ENCODE measurements around the gene OXNAD1.

The OXNAD1 gene, protein sequence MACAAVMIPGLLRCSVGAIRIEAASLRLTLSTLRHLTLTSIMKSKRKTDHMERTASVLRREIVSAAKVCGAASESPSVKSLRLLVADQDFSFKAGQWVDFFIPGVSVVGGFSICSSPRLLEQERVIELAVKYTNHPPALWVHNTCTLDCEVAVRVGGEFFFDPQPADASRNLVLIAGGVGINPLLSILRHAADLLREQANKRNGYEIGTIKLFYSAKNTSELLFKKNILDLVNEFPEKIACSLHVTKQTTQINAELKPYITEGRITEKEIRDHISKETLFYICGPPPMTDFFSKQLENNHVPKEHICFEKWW

DNA sequence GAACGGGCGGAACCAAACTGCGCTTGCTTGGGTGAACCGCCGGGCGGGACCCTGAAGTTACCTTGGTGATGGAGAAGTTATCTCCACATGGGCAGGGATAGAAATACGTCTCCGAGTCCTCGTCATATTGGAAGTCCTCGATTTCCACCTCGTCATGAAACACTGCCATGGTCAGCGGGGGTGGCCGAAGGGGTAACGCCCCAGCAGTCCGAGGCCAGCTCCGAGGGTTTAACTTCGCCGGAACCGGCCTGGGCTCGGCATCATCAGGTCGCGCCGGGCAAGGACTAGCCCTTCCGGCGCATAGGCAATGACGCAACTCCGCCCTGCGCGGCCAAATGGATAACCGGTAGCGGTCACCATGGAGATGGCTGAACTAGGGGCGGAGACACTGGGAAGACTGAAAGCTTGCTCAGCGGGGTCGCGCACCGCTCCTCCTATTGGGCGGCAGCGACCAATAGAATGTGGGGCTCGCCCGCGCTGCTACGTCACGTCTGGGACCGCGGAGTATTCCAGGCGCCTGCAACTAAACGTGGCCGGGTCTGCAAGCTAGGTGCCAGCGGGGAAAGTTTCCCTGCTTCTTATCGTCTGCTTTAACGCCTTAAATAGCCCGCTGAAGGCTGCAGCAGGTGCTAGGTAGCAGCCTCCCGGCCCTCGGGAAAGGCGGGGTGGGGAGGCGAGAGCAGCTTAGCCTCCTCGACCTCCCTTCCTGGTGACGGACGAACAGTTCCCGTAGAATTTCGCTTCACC lies at the start of gene OXNAD1, which contains the start of gene DPH3:
Gene OXNAD1, plus strand, starts transcription at position 505 of the 747 bp plus-strand sequence. CDS start 5,741 bp downstream, outside the sequence.
Gene DPH3, minus strand, starts transcription at position 236 of the 747 bp plus-strand sequence. Its CDS starts 67 bp downstream, at position 169.
- DNase-seq (ENCODE audit: low read depth), result peak; percentile 99

DNA sequence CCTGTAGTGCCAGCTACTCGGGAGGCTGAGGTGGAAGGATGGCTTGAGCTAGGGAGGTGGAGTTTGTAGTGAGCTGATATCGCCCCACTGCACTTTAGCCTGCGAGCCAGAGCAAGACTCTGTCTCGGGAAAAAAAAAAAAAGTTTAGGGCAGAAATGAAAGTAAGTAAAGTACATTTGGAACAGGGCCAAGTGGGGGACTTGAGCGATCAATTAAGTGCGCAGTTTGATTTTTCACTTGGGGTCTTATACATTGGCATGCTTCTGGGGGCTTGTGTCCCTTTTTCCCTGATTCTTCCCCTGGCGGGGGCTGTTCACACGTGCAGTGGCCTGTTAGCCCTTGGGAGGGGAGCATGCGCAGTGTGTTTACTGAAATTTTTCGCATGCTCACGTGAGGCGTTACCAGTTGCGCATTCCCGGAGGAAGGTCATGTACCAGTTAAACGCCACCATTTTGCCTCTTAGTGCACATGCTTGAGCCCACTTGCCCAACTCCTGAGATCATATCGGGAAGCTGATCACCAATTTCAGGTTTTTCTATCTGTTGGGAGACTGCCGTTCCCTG lies 48.6 kb upstream of the OXNAD1 start:
- no peak for DNase-seq (ENCODE audit: low read depth)

DNA sequence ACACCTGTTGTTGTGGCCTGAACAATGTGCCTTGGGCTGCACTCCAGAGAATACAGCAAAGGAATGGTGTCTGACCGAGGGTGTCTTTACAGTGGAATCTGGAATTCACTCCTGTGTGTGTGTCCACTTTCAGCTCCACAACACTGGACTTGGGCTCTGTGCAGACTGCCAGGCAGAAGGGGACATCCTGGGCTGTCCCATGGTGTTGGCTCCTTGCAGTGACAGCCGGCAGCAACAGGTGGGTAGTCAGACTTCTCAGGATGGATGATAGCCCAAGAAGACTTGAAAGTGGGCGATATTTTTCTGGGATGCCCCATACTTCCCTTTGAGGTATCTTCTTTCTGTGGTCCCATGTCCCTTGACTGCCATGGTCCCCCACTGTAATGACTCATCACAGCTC lies 45.2 kb upstream of the OXNAD1 start:
- DNase-seq (ENCODE audit: low read depth), result no peak

DNA sequence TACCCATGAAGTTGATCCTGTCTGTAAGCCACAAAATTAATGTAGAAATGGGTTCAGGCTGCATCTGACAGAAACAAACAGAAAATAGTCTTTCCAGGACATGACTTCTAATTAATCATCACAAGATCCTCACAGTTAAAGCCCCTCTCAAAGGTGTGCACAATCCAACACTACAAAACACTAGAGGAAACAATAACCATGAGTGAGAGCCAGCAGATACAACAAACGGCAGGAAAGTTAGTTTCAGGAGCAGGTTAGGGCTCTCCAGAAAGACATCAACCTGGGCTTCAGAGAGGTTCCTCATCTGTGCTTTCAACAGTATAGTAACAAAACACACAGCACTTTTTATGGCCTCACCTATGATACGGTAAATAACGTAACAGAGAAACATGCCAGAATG lies 43.0 kb upstream of the OXNAD1 start:
- no peak for DNase-seq (ENCODE audit: low read depth)

DNA sequence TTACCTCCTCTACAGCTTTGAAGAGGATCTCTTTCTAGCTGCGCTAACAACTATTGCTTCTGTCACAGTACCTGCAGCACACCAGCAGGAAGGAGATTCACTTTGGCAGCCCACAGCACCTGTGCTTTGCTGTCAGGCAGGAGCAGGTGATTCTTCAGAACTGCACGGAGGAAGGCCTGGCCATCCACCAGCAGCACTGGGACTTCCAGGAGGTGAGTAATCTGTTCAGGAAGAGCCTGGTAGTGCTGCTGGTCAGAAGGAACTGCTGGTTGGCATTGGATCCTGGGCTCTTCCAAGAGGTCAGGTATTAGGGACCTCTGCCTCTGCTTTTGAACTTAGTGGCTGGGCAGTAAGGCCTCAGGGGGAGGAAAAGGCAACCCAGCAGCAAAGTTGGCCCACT lies 42.5 kb upstream of the OXNAD1 start:
- no peak for DNase-seq (ENCODE audit: low read depth)

DNA sequence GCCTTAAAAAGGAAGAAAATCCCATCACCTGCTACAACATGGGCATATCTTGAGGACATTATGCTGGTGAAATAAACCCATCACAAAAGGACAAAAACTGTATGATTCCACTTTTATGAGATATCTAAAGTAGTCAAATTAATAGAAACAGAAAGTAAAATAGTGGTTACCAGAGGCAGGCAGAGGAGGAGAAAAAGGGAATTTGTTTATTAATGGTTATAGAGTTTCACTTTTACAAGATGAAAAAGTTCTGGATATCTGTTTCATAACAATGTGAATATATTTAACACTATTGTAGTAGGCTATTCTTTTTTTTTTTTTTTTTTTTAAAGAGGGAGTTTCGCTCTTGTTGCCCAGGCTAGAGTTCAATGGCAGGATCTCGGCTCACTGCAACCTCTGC lies 40.7 kb upstream of the OXNAD1 start:
- DNase-seq (ENCODE audit: low read depth), result no peak

DNA sequence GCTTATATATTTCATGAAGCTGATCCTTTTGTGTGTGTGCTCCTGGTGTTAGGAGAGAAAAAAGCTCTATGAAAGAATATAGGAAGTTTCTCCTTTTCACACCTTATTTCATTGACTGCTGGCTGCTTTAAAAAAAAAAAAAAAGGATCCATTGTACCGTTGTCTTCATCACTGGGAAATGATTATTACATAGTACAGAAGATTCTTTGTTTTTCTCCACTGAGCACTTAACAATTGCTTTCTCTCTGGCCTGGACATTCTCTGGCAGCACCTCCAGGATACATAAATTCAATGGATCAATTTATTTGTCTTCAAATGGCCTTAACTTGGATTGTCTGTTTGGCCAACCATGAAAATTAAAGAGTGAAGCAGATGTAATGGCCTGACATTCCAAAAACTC lies 37.4 kb upstream of the OXNAD1 start:
- no peak for DNase-seq (ENCODE audit: low read depth)

DNA sequence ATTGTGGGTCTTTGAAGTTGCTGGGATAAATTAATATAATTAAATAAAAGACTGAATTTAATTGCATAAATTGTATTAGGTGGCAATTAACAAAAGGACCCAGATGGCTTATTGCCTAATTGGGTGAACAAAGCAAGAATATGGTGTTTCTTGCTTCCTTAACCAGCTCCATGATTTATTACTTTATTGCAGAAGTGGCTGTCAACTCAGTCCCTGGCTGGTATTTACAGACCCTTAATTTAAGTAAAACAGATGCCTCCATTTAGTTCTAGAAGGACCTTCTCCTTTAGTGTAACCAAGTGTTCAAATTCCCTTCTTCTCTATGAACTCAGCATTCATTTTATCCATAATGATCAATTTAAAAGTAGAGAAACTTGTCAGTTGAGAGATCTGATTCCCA lies 35.3 kb upstream of the OXNAD1 start:
- DNase-seq (ENCODE audit: low read depth), result no peak

DNA sequence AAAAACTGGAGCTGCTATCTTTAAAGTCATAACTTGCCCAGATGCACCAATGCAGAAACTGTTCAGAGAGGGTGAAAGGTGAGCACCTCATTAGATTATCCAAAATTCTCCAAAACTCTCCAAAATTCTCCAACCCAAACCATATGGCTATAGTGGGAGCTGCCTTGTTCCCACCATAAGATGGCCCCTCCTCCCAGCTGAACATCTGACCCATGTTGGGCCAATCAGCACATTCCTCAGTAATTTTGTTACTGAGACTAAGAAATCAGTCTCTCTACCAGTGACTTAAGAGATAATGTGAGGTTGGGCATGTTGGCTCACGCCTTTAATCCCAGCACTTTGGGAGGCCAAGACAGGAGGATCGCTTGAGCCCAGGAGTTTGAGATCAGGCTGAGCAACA lies 33.0 kb upstream of the OXNAD1 start:
- DNase-seq (ENCODE audit: low read depth), result no peak

DNA sequence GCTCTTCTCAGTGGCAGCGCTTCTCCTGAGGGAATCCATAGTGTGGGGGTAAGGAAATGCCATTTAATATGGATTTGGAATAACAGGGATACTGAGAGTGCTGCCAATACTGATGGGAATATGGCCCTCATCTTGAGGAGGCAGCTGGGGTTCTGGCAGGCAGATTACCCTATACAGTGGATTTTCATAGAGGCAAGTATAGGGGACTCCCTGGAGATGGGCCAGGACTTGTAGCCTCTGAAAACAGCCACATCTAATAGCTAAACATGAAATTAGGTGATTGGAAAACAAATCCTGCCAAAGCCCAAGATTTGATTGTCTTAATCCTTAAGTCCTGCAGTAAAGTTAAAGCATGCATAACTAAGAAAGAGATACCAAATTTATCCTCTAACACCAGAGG lies 31.2 kb upstream of the OXNAD1 start:
- no peak for DNase-seq (ENCODE audit: low read depth)

DNA sequence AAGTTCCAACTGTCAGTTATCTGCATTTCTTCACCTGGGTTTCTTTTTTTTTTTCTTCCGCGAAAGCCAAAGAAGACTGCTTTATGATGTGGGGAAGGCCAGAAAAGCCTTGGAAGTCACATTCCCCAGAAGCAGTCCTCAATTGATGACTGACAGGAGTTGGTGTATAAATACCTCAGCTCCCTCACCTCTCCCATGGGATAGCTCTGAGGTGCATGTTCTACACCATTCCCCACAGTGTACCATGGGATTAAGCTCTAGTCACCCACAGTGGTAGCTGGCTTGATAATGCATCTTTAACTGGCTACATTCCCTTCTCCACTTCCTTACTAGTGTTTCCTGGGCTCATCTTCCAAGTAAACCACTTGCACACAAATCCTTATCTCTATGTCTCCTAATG lies 30.7 kb upstream of the OXNAD1 start:
- no peak for DNase-seq (ENCODE audit: low read depth)

DNA sequence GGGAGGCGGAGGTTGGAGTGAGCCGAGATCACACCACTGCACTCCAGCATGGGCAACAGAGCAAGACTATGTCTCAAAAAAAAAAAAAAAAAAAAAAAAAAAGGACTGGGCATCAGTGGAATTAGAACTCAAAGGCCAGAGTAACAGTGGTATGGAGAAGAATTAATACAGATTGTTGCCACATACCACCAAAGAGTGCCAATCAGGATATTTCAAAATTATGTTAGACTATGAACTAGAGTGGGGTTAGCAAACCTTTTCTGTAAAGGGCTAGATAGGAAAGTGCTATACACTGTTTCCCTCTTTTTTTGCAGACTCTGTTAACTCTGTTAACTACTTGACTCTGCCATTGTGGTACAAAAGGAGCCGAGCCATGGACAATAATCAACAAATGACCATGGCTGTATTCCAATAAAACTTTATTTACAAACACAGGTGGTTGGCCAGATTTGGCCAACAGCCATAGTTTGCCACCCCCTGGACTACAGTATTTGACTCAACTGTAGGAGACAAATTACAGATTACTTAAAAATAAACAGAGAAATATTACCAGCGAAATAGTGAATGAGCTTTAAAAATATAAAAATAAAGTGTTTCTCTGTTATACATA lies 28.9 kb upstream of the OXNAD1 start:
- no peak for DNase-seq (ENCODE audit: low read depth)

DNA sequence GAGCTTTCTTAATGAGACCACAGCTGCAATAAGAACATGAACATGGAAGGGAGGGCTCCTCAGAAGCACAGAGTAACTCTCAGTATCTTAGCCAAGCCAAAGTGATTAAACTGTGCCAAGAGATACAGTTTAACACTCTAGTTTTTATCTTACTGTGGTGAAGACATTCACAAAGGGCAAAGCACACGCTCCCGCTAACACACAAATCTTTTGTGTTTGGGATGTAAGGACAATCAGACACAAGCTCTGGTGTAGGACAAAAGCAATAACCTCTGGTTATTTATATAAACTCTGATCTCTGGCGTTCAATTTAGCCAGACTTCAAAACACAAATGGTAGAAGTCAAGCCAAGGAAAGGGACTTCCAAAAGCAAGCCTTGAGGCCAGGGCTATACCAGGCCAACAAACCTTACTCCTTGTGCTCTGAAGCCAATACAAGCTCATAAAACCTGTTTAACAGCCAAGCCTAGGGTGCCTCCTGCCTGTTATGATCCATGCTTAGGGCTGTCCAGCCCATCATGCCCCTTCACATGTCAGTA lies 28.1 kb upstream of the OXNAD1 start:
- no peak for DNase-seq (ENCODE audit: low read depth)

DNA sequence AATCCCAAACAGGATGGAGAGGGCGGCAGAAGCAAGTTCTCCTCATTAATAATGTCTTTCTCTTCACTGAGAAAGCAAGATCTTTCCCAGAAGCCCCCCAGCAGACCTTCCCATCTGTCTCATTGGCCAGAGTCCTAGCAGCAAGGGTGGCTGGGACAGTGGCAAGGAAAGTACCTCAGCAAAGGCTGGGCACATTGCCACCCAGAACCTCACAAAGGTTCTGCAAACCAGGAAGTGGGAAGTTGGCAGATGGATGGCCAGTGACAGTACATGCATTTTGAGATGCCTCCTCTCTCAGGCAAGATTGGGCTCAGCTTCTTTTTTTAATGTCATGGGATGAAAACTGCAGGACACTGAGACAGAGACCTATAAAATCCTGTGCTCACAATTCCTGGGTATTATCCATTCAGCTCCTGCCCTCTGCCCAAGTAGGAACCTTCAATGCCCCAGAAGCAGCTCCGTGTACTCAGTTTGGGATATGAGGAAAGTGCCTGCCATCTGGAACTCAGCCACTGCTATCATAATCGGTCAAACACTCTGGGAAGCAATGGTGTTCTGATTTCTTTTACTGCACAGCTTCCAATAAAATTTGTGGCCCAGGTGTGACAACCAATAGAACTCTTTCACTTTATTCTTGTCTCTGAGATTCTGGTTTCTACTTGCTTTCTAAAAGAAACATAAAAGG lies 25.8 kb upstream of the OXNAD1 start:
- no peak for DNase-seq (ENCODE audit: low read depth)

DNA sequence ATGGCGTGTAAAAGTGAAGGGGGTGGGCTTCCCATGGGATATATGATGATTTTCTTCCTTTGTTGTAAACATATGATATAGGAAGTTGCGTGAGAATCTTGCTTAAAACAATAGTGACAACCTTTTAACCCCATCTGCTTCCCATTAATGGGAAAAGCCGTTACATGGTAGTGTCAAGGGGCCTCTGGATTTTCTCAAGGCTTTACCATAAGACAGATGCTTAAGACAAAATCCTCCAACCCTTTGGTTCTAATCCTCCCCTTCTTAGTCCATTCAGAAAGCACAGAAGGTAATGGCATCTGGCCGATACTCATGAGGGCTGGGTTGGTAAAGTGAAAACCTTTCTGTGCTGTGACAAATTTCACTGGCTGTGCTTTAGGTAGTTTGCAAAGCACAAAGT lies 25.2 kb upstream of the OXNAD1 start:
- no peak for DNase-seq (ENCODE audit: low read depth)

DNA sequence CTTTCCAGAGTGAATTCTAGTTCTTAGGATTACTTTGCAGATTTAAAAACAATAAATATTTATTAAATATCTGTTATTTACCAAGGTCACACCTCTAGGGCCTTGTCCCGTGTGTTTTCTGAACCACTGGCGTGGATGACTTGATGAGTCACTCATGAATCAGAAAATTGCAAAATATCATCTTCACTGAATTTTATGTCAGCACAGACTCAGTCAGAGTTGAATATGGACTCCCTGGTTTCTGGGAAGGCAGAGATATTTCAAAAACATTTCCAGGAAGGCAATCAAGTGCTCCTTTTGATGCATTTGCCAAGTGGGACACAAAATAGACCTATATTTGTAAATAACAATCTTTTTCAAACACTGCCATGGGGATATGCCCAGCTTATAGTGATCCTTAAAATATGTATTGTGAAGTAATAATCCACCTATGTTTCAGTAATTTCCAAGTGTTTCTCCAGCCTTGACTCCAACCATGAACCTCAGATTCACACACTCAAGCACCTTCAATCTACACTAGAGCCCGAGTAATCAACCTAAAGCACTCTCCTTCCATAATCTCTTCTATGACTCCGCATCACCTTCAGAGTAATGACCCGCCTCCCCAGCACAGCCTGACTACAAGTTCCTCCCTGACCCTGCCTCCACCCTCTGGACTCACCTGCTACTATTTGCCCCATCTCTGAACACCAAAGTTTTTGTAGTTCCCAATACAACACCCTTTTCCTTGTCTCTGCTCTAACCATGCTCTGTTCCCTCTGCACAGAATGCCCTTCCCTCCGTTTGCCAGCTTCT lies 24.6 kb upstream of the OXNAD1 start:
- DNase-seq (ENCODE audit: low read depth), result peak; percentile 56

DNA sequence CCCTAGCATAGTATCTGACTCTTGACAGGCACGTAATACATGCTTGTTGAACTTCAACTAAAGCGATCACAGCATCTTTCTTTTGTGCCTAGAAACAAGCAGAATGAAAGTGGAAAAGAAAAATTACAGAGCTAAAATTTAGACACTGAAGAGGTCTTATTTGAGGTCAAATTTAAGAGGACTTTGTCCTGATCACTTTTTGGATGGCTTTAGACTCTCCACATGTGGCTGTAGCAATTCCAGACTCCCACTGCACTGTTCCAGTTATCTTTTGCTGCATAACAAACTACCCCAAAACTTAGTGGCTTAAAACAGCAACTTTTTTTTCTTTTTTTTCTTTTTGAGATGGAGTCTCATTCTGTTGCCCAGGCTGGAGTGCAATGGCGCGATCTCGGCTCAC lies 23.8 kb upstream of the OXNAD1 start:
- no peak for DNase-seq (ENCODE audit: low read depth)

DNA sequence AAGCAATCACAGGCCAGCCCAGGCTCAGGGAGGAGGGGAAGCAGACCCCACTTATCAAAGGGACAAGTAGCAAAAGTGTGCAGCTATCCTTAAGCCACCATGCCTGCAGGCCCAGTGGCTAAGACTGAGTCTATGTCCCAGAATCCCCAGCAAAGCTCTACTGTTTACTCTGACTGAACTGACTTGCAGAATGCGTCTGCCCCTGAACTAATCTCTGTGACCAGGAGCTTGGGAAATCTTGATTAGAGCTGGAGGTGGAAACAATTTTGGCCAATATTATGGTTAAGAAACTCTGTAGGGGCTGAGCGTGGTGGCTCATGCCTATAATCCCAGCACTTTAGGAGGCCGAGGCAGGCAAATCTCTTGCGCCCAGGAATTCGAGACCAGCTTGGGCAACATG lies 22.8 kb upstream of the OXNAD1 start:
- no peak for DNase-seq (ENCODE audit: low read depth)

DNA sequence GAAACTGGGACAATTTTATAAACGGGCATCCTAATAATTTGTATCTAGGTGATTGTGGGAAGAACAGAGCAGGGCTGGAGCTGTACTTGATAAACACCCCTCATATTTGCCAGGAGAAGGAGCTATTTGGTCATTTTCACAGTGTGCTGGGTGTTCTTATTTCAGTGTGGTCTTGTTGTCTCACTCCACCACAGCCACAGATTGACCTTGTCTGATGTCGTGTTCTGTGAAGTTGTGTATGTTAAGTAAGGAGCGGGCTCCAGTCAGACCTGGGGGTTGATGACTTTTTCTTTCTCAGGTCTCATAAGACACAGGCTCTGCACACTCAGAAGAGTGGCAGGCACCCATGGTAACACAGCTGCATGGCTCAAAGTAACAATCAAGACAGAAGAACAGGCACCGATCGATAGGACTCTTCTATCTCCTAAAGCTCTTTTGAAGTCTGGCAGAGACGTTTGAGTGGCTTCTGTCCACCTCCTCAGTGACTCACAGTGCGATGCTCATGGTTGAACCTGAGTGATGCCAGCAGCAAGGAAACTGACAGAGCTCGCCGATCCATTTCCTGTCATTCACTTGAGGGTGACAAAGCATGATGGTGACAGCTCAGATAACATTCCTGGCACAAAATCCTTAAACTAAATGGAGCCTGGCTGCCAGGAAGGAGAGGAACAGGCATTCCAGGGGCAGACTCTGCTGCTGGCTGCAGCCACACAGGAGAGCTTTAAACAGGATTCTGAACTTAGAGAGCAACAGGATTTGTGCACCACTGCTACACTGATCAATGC lies 21.1 kb upstream of the OXNAD1 start:
- DNase-seq (ENCODE audit: low read depth), result no peak

DNA sequence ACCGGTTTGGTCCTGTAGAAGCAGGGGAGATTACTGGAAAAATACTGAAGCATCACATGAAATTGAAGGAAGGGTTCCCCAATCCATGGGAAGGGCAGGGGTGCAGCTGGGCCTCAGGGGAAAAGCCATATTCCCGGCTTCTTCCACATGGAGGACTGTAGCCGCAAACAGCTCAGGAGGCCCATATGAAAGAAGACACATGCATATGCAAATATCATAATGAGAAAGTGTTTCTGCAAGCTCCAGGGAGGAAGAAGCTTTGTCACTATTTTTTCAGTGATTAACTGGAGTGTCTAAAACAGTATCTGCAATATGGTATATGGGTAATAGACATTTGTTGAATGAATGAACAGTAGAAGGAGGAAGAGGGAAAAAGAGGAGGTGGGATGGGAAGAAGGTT lies 19.4 kb upstream of the OXNAD1 start:
- DNase-seq (ENCODE audit: low read depth), result no peak

All from GM04504 (cell line).